IMR-90 (cell line): ENCODE results near the gene LLGL2. TPM values are rescaled to one million over a fixed set of nuclear protein-coding genes. Genes with fewer than 3 reads are reported as not detected.

ENCODE experiments used
- ATAC-seq: fragments of 200-7000 bp; cut with Tn5 transposase; 2 replicates; pipeline ENCODE4 v1.9.1; 2020; ENCODE audit warnings: low read depth, mild to moderate bottlenecking, moderate library complexity
- BruUV-seq: library from RNA; stranded (reverse); fragments of 400-500 nt; replicated peaks from 2 replicates; lab custom pipeline; 2021; lab: Mats Ljungman, UMichigan
- CTCF ChIA-PET: fragments of 300-600 bp; formaldehyde crosslinking; extraction: SDS; loops from one replicate; lab custom pipeline; 2021; ENCODE audit warnings: antibody characterized with exemption; lab: Yijun Ruan, JAX
- POLR2A ChIA-PET: fragments of 300-600 bp; sonication (Branson Sonifier 250); formaldehyde crosslinking; loops from one replicate; lab custom pipeline; 2022; ENCODE audit warnings: antibody characterized with exemption; ENCODE audit not compliant: unreplicated experiment; lab: Charles Lee
- DNase-seq: peaks from one replicate; pipeline ENCODE4 v3.0.0; 2013
- H2AFZ ChIP-seq: replicated peaks from 2 replicates; pipeline ENCODE3; 2013; ENCODE audit warnings: low read length, mild to moderate bottlenecking; ENCODE audit not compliant: poor library complexity
- H2AK5ac ChIP-seq: 2 replicates; pipeline ENCODE4 v1.6.1; 2013; ENCODE audit warnings: low read depth, low read length, inconsistent platforms
- H2AK9ac ChIP-seq: replicated peaks from 2 replicates; pipeline ENCODE3; 2013; ENCODE audit warnings: mild to moderate bottlenecking, low read depth, low read length, moderate library complexity; ENCODE audit not compliant: poor library complexity
- H2BK120ac ChIP-seq: 2 replicates; pipeline ENCODE4 v1.6.1; 2013; ENCODE audit warnings: low read depth, low read length, inconsistent platforms
- H2BK15ac ChIP-seq: 3 replicates; pipeline ENCODE4 v1.6.1; 2013; ENCODE audit warnings: low read depth, low read length, inconsistent platforms
- H2BK20ac ChIP-seq: 2 replicates; pipeline ENCODE4 v1.6.1; 2013; ENCODE audit warnings: low read depth, mild to moderate bottlenecking, inconsistent platforms, low read length, moderate library complexity
- H2BK5ac ChIP-seq: 2 replicates; pipeline ENCODE4 v1.6.1; 2013; ENCODE audit warnings: mild to moderate bottlenecking, low read depth, low read length, inconsistent platforms; ENCODE audit not compliant: poor library complexity, severe bottlenecking
- H3K14ac ChIP-seq: replicated peaks from 2 replicates; pipeline ENCODE4 v1.6.1; 2013; ENCODE audit warnings: low read depth, low read length, inconsistent platforms
- H3K18ac ChIP-seq: 2 replicates; pipeline ENCODE4 v1.6.1; 2013; ENCODE audit warnings: low read depth, low read length, control low read depth
- H3K23ac ChIP-seq: 2 replicates; pipeline ENCODE4 v1.6.1; 2013; ENCODE audit warnings: low read depth, low read length, inconsistent platforms
- H3K27ac ChIP-seq: 2 replicates; pipeline ENCODE4 v1.5.1; 2013; ENCODE audit warnings: mild to moderate bottlenecking, control low read depth, low read length; ENCODE audit not compliant: insufficient read depth
- H3K27me3 ChIP-seq: 2 replicates; pipeline ENCODE4 v1.6.1; 2013; ENCODE audit warnings: low read length; ENCODE audit not compliant: control insufficient read depth, insufficient read depth
- H3K36me3 ChIP-seq: 2 replicates; pipeline ENCODE4 v1.6.1; 2013; ENCODE audit warnings: low read length, mixed read lengths; ENCODE audit not compliant: control insufficient read depth, insufficient read depth
- H3K4ac ChIP-seq: 2 replicates; pipeline ENCODE4 v1.6.1; 2013; ENCODE audit warnings: low read depth, low read length, inconsistent platforms
- H3K4me1 ChIP-seq: 2 replicates; pipeline ENCODE4 v1.6.1; 2013; ENCODE audit warnings: low read length, mixed read lengths; ENCODE audit not compliant: control insufficient read depth, insufficient read depth
- H3K4me2 ChIP-seq: 2 replicates; pipeline ENCODE4 v1.6.1; 2013; ENCODE audit warnings: low read depth, mild to moderate bottlenecking, control low read depth, low read length, moderate library complexity
- H3K4me3 ChIP-seq: 2 replicates; pipeline ENCODE4 v1.5.1; 2013; ENCODE audit warnings: low read depth, mild to moderate bottlenecking, control low read depth, low read length, moderate library complexity; ENCODE audit not compliant: insufficient read depth
- H3K56ac ChIP-seq: 2 replicates; pipeline ENCODE4 v1.6.1; 2013; ENCODE audit warnings: low read length, inconsistent platforms; ENCODE audit not compliant: insufficient read depth; ENCODE audit errors: extremely low read depth
- H3K79me1 ChIP-seq, 2 experiments: 2 replicates each; pipeline ENCODE4 v1.6.1; 2013; ENCODE audit warnings: low read length in 2 of 2, inconsistent platforms in 1 of 2, low read depth in 1 of 2
- H3K9ac ChIP-seq: 2 replicates; pipeline ENCODE4 v1.6.1; 2013; ENCODE audit warnings: low read depth, low read length, control low read depth
- H3K9me1 ChIP-seq: 2 replicates; pipeline ENCODE4 v1.6.1; 2013; ENCODE audit warnings: low read length, inconsistent platforms; ENCODE audit not compliant: insufficient read depth
- H3K9me3 ChIP-seq: 2 replicates; pipeline ENCODE4 v1.6.1; 2013; ENCODE audit warnings: low read length; ENCODE audit not compliant: control insufficient read depth, insufficient read depth
- H4K20me1 ChIP-seq: 2 replicates; pipeline ENCODE4 v1.6.1; 2013; ENCODE audit warnings: low read length, inconsistent platforms; ENCODE audit not compliant: insufficient read depth
- H4K5ac ChIP-seq: 2 replicates; pipeline ENCODE4 v1.6.1; 2013; ENCODE audit warnings: mild to moderate bottlenecking, low read depth, low read length, control low read depth
- H4K8ac ChIP-seq, 2 experiments: 2 replicates each; pipeline ENCODE4 v1.6.1; 2013; ENCODE audit warnings: low read depth in 2 of 2, low read length in 2 of 2, control low read depth in 1 of 2, inconsistent platforms in 1 of 2
- H4K91ac ChIP-seq: 2 replicates; pipeline ENCODE4 v1.6.1; 2013; ENCODE audit warnings: low read depth, low read length, inconsistent platforms; ENCODE audit not compliant: insufficient read depth
- BHLHE40 ChIP-seq: fragments of 150-350 bp; IDR thresholded peaks from 2 replicates; pipeline ENCODE4 v1.6.1; 2016; ENCODE audit warnings: mild to moderate bottlenecking, low read depth, low read length
- CEBPB ChIP-seq: IDR thresholded peaks from 2 replicates; pipeline ENCODE4 v1.6.1; 2012; ENCODE audit warnings: low read depth, low read length, improper control_type of control experiment
- CHD1 ChIP-seq: IDR thresholded peaks from 2 replicates; pipeline ENCODE4 v1.6.1; 2012; ENCODE audit warnings: low read depth, low read length, improper control_type of control experiment
- FOS ChIP-seq: fragments of 150-350 bp; IDR thresholded peaks from 2 replicates; pipeline ENCODE4 v1.6.1; 2016; ENCODE audit warnings: low read depth, low read length
- MAFK ChIP-seq: IDR thresholded peaks from 2 replicates; pipeline ENCODE4 v1.6.1; 2012; ENCODE audit warnings: low read depth, low read length, improper control_type of control experiment
- MAZ ChIP-seq: IDR thresholded peaks from 2 replicates; pipeline ENCODE4 v1.6.1; 2012; ENCODE audit warnings: low read depth, mild to moderate bottlenecking, low read length, improper control_type of control experiment, moderate library complexity, borderline replicate concordance
- MXI1 ChIP-seq: IDR thresholded peaks from 2 replicates; pipeline ENCODE4 v1.6.1; 2012; ENCODE audit warnings: low read depth, mild to moderate bottlenecking, low read length, moderate library complexity, borderline replicate concordance
- NFE2L2 ChIP-seq: fragments of 150-350 bp; IDR thresholded peaks from 2 replicates; pipeline ENCODE4 v1.6.1; 2016; ENCODE audit warnings: low read depth, mild to moderate bottlenecking, low read length
- POLR2A ChIP-seq: IDR thresholded peaks from 2 replicates; pipeline ENCODE4 v1.6.1; 2012; ENCODE audit warnings: mild to moderate bottlenecking, low read depth, low read length
- RAD21 ChIP-seq: IDR thresholded peaks from 2 replicates; pipeline ENCODE4 v1.6.1; 2012; ENCODE audit warnings: low read length, improper control_type of control experiment
- RCOR1 ChIP-seq: IDR thresholded peaks from 2 replicates; pipeline ENCODE4 v1.6.1; 2012; ENCODE audit warnings: mild to moderate bottlenecking, low read length, improper control_type of control experiment; ENCODE audit not compliant: insufficient replicate concordance
- RFX5 ChIP-seq: IDR thresholded peaks from 2 replicates; pipeline ENCODE4 v1.8.0; 2012; ENCODE audit warnings: low read depth, mild to moderate bottlenecking, low read length, moderate library complexity
- SMC3 ChIP-seq: fragments of 150-350 bp; IDR thresholded peaks from 2 replicates; pipeline ENCODE4 v1.6.1; 2016; ENCODE audit warnings: low read depth, mild to moderate bottlenecking, antibody characterized with exemption, low read length, moderate library complexity
- WGBS, 2 experiments: methylation state at CpG; one replicate each; pipeline versions ENCODE4 v1.1.5 to v1.1.7; 2013; ENCODE audit warnings: missing lambda C conversion rate in 2 of 2; ENCODE audit not compliant: insufficient read length in 1 of 2; ENCODE audit errors: extremely low coverage in 2 of 2; 5-methylcytosine and 5-hydroxymethylcytosine counted together
- dilution Hi-C: fragments of 300-500 bp; cut with HindIII; formaldehyde crosslinking; loops from one replicate; pipeline ENCODE4 v1.14.3; 2018; ENCODE audit warnings: low sequenced_read_pairs; ENCODE audit not compliant: unreplicated experiment
- in situ Hi-C: fragments of 300-500 bp; cut with MboI; formaldehyde crosslinking; loops from 3 replicates; pipeline ENCODE4 v1.14.3; 2019; ENCODE audit warnings: low sequenced_read_pairs, inconsistent platforms, mixed read lengths
- intact Hi-C: fragments of 100-400 bp; cut with micrococcal nuclease; formaldehyde crosslinking; loops from 2 replicates; pipeline ENCODE4 v1.10.0; 2022
- polyA plus RNA-seq, 3 experiments: library from polyadenylated mRNA; depleted of rRNA; stranded (reverse); fragments of >200 nt; gene quantifications; 2 replicates each; pipeline ENCODE4 v1.2.3, GENCODE V29; 2012; ENCODE audit warnings: low replicate concordance in 1 of 3
- total RNA-seq: library from RNA; depleted of rRNA; stranded (reverse); fragments of >200 nt; gene quantifications from 2 replicates; pipeline ENCODE4 v1.2.3, GENCODE V29; 2012
- TF ChIP-seq, protein P1 (sequence below): fragments of 150-350 bp; IDR thresholded peaks from 2 replicates; pipeline ENCODE4 v1.6.1; 2017; ENCODE audit warnings: mild to moderate bottlenecking, antibody characterized with exemption, low read length, low read depth
- TF ChIP-seq, protein P2 (sequence below): fragments of 150-350 bp; IDR thresholded peaks from 2 replicates; pipeline ENCODE4 v1.6.1; 2016; ENCODE audit warnings: low read depth, mild to moderate bottlenecking, low read length, moderate library complexity, borderline replicate concordance
- TF ChIP-seq, protein P3 (sequence below): conservative IDR thresholded peaks from 2 replicates; pipeline ENCODE4 v1.5.1; 2012; ENCODE audit warnings: mild to moderate bottlenecking, low read depth, low read length, improper control_type of control experiment

The LLGL2 gene
- total and polyA plus RNA-seq, 2 of the 4 experiments (the other 2 are of a cell fraction) = 0.54 to 0.72 TPM

DNA sequence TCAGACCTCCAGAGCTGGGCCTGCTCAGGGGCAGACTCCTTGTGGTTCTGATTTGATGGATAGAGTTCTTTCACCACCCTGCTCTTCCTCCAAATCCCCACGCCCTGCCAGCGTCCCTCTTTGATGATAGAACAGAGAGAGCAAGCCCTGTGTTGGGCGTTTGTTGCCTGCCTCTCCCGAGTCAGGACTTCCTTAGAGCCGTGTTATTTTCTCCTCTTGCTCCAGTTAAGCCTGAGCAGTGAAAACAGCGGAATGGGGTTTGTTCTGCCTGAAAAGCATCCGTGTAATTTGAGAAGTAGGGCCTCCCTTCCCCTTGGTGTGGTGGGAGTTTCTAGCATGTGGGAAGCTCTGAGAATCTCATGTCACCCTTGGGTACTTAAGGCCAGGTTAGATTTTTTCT lies 47.0 kb upstream of the LLGL2 start:
- Histone ChIP-seq H3K9ac (no peak overlapping the region), H3K4ac (no peak overlapping the region), H4K8ac (no peak overlapping the region), H2AFZ (no peak overlapping the region), H3K27me3 (no peaks in the 10 kb centered on the region), H3K23ac (0 out of 2 replicates have a peak overlapping the region, but pooled peaks have one; percentile 1), H2AK5ac (no peak overlapping the region), H2AK9ac (peak overlapping the region; percentile 28), H4K5ac (no peak overlapping the region), H3K18ac (no peak overlapping the region), H3K14ac (peak overlapping the region; percentile 52; the same call in 1 of the 2 replicates), H3K56ac (no peak overlapping the region), H3K4me1 (peaks cover 10% of the 10 kb centered on the region), H3K9me1 (peaks cover 12% of the 10 kb centered on the region), H2BK20ac (no peak overlapping the region), H3K4me2 (no peak overlapping the region), H2BK5ac (no peak overlapping the region), H2BK15ac (no peak overlapping the region), H3K9me3 (no peaks in the 10 kb centered on the region), H3K36me3 (peaks cover 4% of the 10 kb centered on the region; the same call in 1 of the 2 replicates), H3K4me3 (no peak overlapping the region), H2BK120ac (no peak overlapping the region), H4K20me1 (peaks cover 38% of the 10 kb centered on the region), H4K91ac (no peak overlapping the region), H3K79me1 (peaks cover 22 to 62% of the 10 kb centered on the region in 2 experiments), H3K27ac (no peak overlapping the region)
- ChIA-PET CTCF (interaction anchor here (0.6 to 0.7 kb wide), 2 partner anchors 72 to 459 kb away, joined by 3 read pairs; no protein-coding TSS in a partner anchor), POLR2A (no interaction called here)
- BruUV-seq = no TSS peak
- DNase-seq (peak; percentile 27), ATAC-seq (no peak)
- dilution Hi-C loops (no loop called here), intact Hi-C loops (no loop called here), in situ Hi-C loops (no loop called here)
- TF ChIP-seq BHLHE40 = no peak
- TF ChIP-seq POLR2A = no peak
- TF ChIP-seq RAD21 = no peak
- TF ChIP-seq FOS = no peak
- no peak for TF ChIP-seq CEBPB
- no peak for TF ChIP-seq RCOR1
- TF ChIP-seq RFX5 = no peak
- TF ChIP-seq MAFK = no peak
- TF ChIP-seq, protein P1, sequence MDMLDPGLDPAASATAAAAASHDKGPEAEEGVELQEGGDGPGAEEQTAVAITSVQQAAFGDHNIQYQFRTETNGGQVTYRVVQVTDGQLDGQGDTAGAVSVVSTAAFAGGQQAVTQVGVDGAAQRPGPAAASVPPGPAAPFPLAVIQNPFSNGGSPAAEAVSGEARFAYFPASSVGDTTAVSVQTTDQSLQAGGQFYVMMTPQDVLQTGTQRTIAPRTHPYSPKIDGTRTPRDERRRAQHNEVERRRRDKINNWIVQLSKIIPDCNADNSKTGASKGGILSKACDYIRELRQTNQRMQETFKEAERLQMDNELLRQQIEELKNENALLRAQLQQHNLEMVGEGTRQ = no peak
- no peak for TF ChIP-seq MAZ
- TF ChIP-seq NFE2L2 = no peak
- TF ChIP-seq, protein P2, sequence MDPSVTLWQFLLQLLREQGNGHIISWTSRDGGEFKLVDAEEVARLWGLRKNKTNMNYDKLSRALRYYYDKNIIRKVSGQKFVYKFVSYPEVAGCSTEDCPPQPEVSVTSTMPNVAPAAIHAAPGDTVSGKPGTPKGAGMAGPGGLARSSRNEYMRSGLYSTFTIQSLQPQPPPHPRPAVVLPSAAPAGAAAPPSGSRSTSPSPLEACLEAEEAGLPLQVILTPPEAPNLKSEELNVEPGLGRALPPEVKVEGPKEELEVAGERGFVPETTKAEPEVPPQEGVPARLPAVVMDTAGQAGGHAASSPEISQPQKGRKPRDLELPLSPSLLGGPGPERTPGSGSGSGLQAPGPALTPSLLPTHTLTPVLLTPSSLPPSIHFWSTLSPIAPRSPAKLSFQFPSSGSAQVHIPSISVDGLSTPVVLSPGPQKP = no peak
- TF ChIP-seq SMC3 = no peak
- TF ChIP-seq MXI1 = no peak
- TF ChIP-seq CHD1 = no peak
- TF ChIP-seq, protein P3, sequence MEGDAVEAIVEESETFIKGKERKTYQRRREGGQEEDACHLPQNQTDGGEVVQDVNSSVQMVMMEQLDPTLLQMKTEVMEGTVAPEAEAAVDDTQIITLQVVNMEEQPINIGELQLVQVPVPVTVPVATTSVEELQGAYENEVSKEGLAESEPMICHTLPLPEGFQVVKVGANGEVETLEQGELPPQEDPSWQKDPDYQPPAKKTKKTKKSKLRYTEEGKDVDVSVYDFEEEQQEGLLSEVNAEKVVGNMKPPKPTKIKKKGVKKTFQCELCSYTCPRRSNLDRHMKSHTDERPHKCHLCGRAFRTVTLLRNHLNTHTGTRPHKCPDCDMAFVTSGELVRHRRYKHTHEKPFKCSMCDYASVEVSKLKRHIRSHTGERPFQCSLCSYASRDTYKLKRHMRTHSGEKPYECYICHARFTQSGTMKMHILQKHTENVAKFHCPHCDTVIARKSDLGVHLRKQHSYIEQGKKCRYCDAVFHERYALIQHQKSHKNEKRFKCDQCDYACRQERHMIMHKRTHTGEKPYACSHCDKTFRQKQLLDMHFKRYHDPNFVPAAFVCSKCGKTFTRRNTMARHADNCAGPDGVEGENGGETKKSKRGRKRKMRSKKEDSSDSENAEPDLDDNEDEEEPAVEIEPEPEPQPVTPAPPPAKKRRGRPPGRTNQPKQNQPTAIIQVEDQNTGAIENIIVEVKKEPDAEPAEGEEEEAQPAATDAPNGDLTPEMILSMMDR = no peak
- WGBS, 2 experiments = 34% methylated on average over 3 of the region's 7 CpGs; no CpG with 5 or more reads in 1 of the 2 experiments
